Fibroblast of pulmonary artery (primary cell): ENCODE measurements around the gene MTUS2.

Experiments used
- DNase-seq: peaks from one replicate; pipeline ENCODE4 v3.0.0-alpha.2; 2010; ENCODE audit warnings: low read depth
- H3K4me3 ChIP-seq: replicated peaks from 2 replicates; pipeline ENCODE4 v1.5.1; 2011; ENCODE audit warnings: low read depth, mild to moderate bottlenecking, control low read depth, low read length, moderate library complexity
- TF ChIP-seq, protein P1 (sequence below): IDR thresholded peaks from 2 replicates; pipeline ENCODE4 v1.5.1; 2011; ENCODE audit warnings: mild to moderate bottlenecking, control low read depth, low read length, inconsistent platforms; ENCODE audit errors: missing control alignments

Gene MTUS2

DNA sequence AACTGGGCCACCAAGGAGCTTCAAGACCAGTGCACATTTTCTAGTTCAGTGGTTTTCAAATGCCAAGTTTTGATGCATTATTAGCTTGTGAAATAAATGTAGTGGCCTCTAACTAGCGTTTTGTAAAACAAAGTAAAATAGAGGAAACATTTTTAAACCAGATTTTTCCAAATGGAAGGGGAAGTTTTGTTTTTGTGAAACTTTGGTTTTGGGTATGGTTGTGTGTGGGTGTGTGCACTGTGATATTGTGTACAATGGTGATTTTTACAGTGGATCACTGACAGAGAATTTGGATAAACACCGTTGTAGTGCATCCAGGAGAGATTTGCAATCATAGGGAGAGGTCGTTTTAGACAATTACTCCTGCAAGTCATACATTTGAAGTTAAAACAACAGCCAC lies 666.4 kb downstream of the MTUS2 start:
- no peak overlapping the region for H3K4me3 ChIP-seq
- TF ChIP-seq, protein P1, sequence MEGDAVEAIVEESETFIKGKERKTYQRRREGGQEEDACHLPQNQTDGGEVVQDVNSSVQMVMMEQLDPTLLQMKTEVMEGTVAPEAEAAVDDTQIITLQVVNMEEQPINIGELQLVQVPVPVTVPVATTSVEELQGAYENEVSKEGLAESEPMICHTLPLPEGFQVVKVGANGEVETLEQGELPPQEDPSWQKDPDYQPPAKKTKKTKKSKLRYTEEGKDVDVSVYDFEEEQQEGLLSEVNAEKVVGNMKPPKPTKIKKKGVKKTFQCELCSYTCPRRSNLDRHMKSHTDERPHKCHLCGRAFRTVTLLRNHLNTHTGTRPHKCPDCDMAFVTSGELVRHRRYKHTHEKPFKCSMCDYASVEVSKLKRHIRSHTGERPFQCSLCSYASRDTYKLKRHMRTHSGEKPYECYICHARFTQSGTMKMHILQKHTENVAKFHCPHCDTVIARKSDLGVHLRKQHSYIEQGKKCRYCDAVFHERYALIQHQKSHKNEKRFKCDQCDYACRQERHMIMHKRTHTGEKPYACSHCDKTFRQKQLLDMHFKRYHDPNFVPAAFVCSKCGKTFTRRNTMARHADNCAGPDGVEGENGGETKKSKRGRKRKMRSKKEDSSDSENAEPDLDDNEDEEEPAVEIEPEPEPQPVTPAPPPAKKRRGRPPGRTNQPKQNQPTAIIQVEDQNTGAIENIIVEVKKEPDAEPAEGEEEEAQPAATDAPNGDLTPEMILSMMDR: no peak
- DNase-seq: no peak

DNA sequence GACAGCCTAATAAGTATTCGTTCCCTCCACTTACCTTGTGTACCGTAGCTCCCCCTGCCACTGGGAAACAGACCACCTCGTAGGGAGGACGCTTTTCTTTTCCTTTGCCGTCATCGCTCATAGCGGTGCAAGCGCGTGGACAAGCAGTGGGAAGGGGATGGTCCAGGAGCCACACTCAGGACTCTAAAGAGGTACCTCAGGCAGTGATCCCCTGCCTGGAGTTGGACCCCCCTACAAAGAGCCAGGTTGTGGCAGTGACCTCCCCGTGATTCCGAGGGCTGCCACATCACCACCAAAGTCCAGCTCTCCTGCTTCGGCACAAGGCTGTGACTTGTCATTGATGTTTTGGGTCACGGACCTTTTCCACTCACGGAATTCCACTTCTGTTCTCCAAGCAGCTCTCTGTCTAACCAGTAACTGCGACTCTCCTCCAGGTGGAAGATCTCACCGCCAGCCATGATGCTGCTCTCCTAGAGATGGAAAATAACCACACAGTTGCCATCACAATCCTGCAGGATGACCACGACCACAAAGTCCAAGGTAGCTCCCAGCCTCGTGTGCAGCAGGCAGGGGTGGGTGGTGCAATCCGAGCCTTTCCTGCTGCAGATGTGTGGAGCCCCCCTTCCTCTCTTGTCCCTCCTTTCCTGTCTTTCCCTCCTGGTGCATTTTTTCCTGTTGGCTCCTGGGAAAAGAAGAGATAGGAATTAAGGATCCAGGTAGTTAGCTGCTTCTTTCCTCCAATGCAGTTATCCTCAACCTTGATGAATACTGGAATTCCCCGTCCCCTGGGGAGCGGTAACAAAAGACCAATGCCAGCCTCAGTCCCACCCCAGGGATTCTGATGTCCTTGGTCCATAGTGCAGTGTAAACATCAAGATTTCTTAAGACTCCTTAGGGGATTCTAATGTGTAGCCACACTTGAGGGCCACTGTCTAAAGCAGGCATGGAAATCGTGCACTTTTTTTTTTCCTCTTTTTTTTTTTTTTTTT lies 667.6 kb downstream of the MTUS2 start:
- DNase-seq: no peak
- H3K4me3 ChIP-seq: no peak overlapping the region

DNA sequence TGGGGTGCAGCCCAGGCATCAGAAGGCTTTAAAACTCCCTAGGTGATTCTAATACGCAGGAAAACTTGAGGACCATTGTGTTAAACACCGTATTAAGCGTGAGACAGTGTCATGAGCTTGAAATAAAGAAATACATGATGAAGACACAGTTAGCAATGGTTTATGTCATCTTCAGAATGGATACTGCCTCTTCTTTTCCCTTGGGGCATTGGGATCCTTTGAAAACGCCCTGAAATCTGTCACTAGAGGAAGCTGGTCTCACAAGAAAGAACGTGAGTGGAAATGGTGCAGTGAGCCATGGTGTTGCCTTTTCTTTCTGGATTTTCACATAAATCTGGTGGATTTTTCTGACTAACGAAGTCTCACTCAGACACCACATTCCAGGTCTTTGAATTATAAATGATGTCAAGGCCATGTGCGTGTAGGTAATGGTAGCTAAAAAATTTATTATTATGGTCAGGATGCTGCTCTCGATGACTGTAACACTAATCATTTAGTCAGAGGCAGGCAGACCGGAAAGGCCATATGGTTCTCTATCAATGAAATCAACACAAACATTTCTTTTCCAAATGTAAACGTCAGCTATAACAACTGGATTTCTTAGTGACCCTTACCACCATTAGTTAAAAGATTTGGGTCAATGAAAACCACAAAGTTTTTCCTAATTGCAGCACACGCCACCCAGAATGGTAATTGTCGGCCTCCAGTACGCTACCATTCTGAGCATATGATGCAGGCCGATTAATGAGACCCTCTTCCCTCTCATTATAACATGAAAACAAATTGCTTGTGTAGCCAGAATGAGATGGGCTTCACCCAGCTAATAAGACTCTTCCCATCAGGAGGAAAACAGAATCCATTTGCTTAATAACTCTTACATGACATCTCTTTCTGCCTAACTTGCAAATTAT lies 669.8 kb downstream of the MTUS2 start:
- DNase-seq: no peak
- TF ChIP-seq, protein P1: no peak

More for the DNA sequence above, 667.6 kb downstream of the MTUS2 start:
- TF ChIP-seq, protein P1: no peak

DNA sequence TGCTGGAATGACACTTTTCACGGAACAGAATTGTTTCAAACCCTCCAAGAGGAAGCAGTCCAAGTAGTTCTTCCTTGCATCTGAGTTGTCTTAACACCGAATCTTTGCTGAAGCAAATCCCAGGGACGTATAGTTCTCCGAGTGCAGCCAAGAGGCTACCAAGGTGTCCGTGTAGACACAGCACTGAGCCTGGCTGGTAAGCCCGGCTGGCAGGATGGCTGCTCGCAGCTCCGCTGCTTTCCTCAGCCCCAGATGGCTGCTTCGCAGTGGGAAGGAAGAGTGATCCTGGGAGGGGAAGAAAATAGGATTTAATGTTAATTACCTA lies 670.4 kb downstream of the MTUS2 start:
- H3K4me3 ChIP-seq: no peak overlapping the region
- no peak for DNase-seq
- TF ChIP-seq, protein P1: no peak

More for the DNA sequence above, 669.8 kb downstream of the MTUS2 start:
- H3K4me3 ChIP-seq: no peak overlapping the region

DNA sequence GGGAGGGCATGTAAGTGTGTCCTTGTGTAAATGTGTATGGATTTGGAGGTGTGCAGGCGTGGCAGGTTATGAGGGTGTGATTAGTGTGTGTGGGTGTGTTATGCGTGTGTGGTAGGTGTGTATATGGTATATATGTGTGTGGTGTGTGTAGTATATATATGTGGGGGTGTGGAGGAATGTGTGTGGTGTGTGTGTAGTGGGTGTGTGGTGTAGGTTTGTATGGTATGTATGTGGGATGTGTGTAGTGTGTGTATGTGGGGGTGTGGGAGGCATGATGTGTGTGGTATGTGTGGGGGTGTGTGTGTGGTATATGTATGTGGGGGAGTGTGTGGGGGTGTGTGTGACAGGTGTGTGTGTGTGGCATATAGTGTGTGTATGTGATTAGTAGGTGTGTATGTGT lies 671.1 kb downstream of the MTUS2 start:
- TF ChIP-seq, protein P1: no peak
- no peak overlapping the region for H3K4me3 ChIP-seq
- DNase-seq: no peak

DNA sequence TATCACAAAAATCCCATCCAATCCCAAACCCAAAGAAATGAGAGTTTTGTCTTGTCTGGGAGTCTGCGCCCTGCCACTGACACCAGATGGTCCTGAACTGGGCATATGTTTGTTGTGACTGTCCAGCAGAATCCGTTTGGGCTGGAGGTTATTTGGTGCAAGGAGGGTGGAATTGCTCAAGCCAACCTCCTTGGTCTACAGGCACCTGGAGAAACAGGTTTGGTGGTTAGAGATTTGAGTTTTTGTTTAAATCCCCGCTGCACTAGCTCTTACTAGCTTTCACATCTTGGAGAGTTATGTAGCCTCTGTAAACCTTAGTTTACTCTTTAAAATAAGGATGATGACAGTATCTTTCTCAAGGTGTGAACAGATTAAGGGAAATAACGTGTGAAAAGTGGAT lies 673.7 kb downstream of the MTUS2 start:
- H3K4me3 ChIP-seq: no peak overlapping the region
- no peak for DNase-seq

More for the DNA sequence above, 673.7 kb downstream of the MTUS2 start:
- TF ChIP-seq, protein P1: no peak
